IMR-90 (cell line): ENCODE data around the gene DCAF6. TPM values are rescaled to one million over a fixed set of nuclear protein-coding genes. Genes with fewer than 3 reads are reported as not detected.

Source experiments
- ATAC-seq: fragments of 200-7000 bp; cut with Tn5 transposase; 2 replicates; pipeline ENCODE4 v1.9.1; 2020; ENCODE audit warnings: low read depth, mild to moderate bottlenecking, moderate library complexity
- BruUV-seq: library from RNA; stranded (reverse); fragments of 400-500 nt; replicated peaks from 2 replicates; lab custom pipeline; 2021; lab: Mats Ljungman, UMichigan
- CTCF ChIA-PET: fragments of 300-600 bp; formaldehyde crosslinking; extraction: SDS; loops from one replicate; lab custom pipeline; 2021; ENCODE audit warnings: antibody characterized with exemption; lab: Yijun Ruan, JAX
- POLR2A ChIA-PET: fragments of 300-600 bp; sonication (Branson Sonifier 250); formaldehyde crosslinking; loops from one replicate; lab custom pipeline; 2022; ENCODE audit warnings: antibody characterized with exemption; ENCODE audit not compliant: unreplicated experiment; lab: Charles Lee
- DNase-seq: peaks from one replicate; pipeline ENCODE4 v3.0.0; 2013
- H2AFZ ChIP-seq: replicated peaks from 2 replicates; pipeline ENCODE3; 2013; ENCODE audit warnings: low read length, mild to moderate bottlenecking; ENCODE audit not compliant: poor library complexity
- H2AK5ac ChIP-seq: 2 replicates; pipeline ENCODE4 v1.6.1; 2013; ENCODE audit warnings: low read depth, low read length, inconsistent platforms
- H2AK9ac ChIP-seq: replicated peaks from 2 replicates; pipeline ENCODE3; 2013; ENCODE audit warnings: mild to moderate bottlenecking, low read depth, low read length, moderate library complexity; ENCODE audit not compliant: poor library complexity
- H2BK120ac ChIP-seq: 2 replicates; pipeline ENCODE4 v1.6.1; 2013; ENCODE audit warnings: low read depth, low read length, inconsistent platforms
- H2BK15ac ChIP-seq: 3 replicates; pipeline ENCODE4 v1.6.1; 2013; ENCODE audit warnings: low read depth, low read length, inconsistent platforms
- H2BK20ac ChIP-seq: 2 replicates; pipeline ENCODE4 v1.6.1; 2013; ENCODE audit warnings: low read depth, mild to moderate bottlenecking, inconsistent platforms, low read length, moderate library complexity
- H2BK5ac ChIP-seq: 2 replicates; pipeline ENCODE4 v1.6.1; 2013; ENCODE audit warnings: mild to moderate bottlenecking, low read depth, low read length, inconsistent platforms; ENCODE audit not compliant: poor library complexity, severe bottlenecking
- H3K14ac ChIP-seq: replicated peaks from 2 replicates; pipeline ENCODE4 v1.6.1; 2013; ENCODE audit warnings: low read depth, low read length, inconsistent platforms
- H3K18ac ChIP-seq: 2 replicates; pipeline ENCODE4 v1.6.1; 2013; ENCODE audit warnings: low read depth, low read length, control low read depth
- H3K23ac ChIP-seq: 2 replicates; pipeline ENCODE4 v1.6.1; 2013; ENCODE audit warnings: low read depth, low read length, inconsistent platforms
- H3K27ac ChIP-seq: 2 replicates; pipeline ENCODE4 v1.5.1; 2013; ENCODE audit warnings: mild to moderate bottlenecking, control low read depth, low read length; ENCODE audit not compliant: insufficient read depth
- H3K27me3 ChIP-seq: 2 replicates; pipeline ENCODE4 v1.6.1; 2013; ENCODE audit warnings: low read length; ENCODE audit not compliant: control insufficient read depth, insufficient read depth
- H3K36me3 ChIP-seq: 2 replicates; pipeline ENCODE4 v1.6.1; 2013; ENCODE audit warnings: low read length, mixed read lengths; ENCODE audit not compliant: control insufficient read depth, insufficient read depth
- H3K4ac ChIP-seq: 2 replicates; pipeline ENCODE4 v1.6.1; 2013; ENCODE audit warnings: low read depth, low read length, inconsistent platforms
- H3K4me1 ChIP-seq: 2 replicates; pipeline ENCODE4 v1.6.1; 2013; ENCODE audit warnings: low read length, mixed read lengths; ENCODE audit not compliant: control insufficient read depth, insufficient read depth
- H3K4me2 ChIP-seq: 2 replicates; pipeline ENCODE4 v1.6.1; 2013; ENCODE audit warnings: low read depth, mild to moderate bottlenecking, control low read depth, low read length, moderate library complexity
- H3K4me3 ChIP-seq: 2 replicates; pipeline ENCODE4 v1.5.1; 2013; ENCODE audit warnings: low read depth, mild to moderate bottlenecking, control low read depth, low read length, moderate library complexity; ENCODE audit not compliant: insufficient read depth
- H3K56ac ChIP-seq: 2 replicates; pipeline ENCODE4 v1.6.1; 2013; ENCODE audit warnings: low read length, inconsistent platforms; ENCODE audit not compliant: insufficient read depth; ENCODE audit errors: extremely low read depth
- H3K79me1 ChIP-seq, 2 experiments: 2 replicates each; pipeline ENCODE4 v1.6.1; 2013; ENCODE audit warnings: low read length in 2 of 2, inconsistent platforms in 1 of 2, low read depth in 1 of 2
- H3K9ac ChIP-seq: 2 replicates; pipeline ENCODE4 v1.6.1; 2013; ENCODE audit warnings: low read depth, low read length, control low read depth
- H3K9me1 ChIP-seq: 2 replicates; pipeline ENCODE4 v1.6.1; 2013; ENCODE audit warnings: low read length, inconsistent platforms; ENCODE audit not compliant: insufficient read depth
- H3K9me3 ChIP-seq: 2 replicates; pipeline ENCODE4 v1.6.1; 2013; ENCODE audit warnings: low read length; ENCODE audit not compliant: control insufficient read depth, insufficient read depth
- H4K20me1 ChIP-seq: 2 replicates; pipeline ENCODE4 v1.6.1; 2013; ENCODE audit warnings: low read length, inconsistent platforms; ENCODE audit not compliant: insufficient read depth
- H4K5ac ChIP-seq: 2 replicates; pipeline ENCODE4 v1.6.1; 2013; ENCODE audit warnings: mild to moderate bottlenecking, low read depth, low read length, control low read depth
- H4K8ac ChIP-seq, 2 experiments: 2 replicates each; pipeline ENCODE4 v1.6.1; 2013; ENCODE audit warnings: low read depth in 2 of 2, low read length in 2 of 2, control low read depth in 1 of 2, inconsistent platforms in 1 of 2
- H4K91ac ChIP-seq: 2 replicates; pipeline ENCODE4 v1.6.1; 2013; ENCODE audit warnings: low read depth, low read length, inconsistent platforms; ENCODE audit not compliant: insufficient read depth
- MAFK ChIP-seq: IDR thresholded peaks from 2 replicates; pipeline ENCODE4 v1.6.1; 2012; ENCODE audit warnings: low read depth, low read length, improper control_type of control experiment
- MAZ ChIP-seq: IDR thresholded peaks from 2 replicates; pipeline ENCODE4 v1.6.1; 2012; ENCODE audit warnings: low read depth, mild to moderate bottlenecking, low read length, improper control_type of control experiment, moderate library complexity, borderline replicate concordance
- dilution Hi-C: fragments of 300-500 bp; cut with HindIII; formaldehyde crosslinking; loops from one replicate; pipeline ENCODE4 v1.14.3; 2018; ENCODE audit warnings: low sequenced_read_pairs; ENCODE audit not compliant: unreplicated experiment
- in situ Hi-C: fragments of 300-500 bp; cut with MboI; formaldehyde crosslinking; loops from 3 replicates; pipeline ENCODE4 v1.14.3; 2019; ENCODE audit warnings: low sequenced_read_pairs, inconsistent platforms, mixed read lengths
- intact Hi-C: fragments of 100-400 bp; cut with micrococcal nuclease; formaldehyde crosslinking; loops from 2 replicates; pipeline ENCODE4 v1.10.0; 2022
- polyA plus RNA-seq, 3 experiments: library from polyadenylated mRNA; depleted of rRNA; stranded (reverse); fragments of >200 nt; gene quantifications; 2 replicates each; pipeline ENCODE4 v1.2.3, GENCODE V29; 2012; ENCODE audit warnings: low replicate concordance in 1 of 3
- total RNA-seq: library from RNA; depleted of rRNA; stranded (reverse); fragments of >200 nt; gene quantifications from 2 replicates; pipeline ENCODE4 v1.2.3, GENCODE V29; 2012
- TF ChIP-seq, protein P1 (sequence below): conservative IDR thresholded peaks from 2 replicates; pipeline ENCODE4 v1.5.1; 2012; ENCODE audit warnings: mild to moderate bottlenecking, low read depth, low read length, improper control_type of control experiment

DCAF6 gene
- total and polyA plus RNA-seq, 2 of the 4 experiments (the other 2 are of a cell fraction), result 60.4 to 88.7 TPM

DNA sequence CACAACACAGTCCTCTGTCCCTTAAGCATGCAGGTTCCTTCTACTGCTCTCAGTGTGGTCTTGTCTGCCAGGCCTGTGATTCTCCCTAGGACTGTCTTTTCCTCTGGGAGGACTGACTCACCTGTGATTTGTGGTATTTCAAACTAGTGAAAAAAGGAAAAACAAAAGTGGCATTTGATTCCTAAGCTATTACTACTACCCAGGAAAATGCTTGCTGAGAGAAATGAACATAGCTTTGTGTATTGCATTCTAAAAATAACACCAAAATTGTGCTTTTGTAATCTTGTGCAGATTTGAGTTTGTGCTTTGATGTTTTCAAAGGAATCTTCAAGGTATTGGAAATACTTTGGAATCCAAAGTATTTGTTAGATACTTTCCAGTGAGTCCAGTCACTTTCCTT, 143.3 kb downstream of the DCAF6 start:
- no peak overlapping the region for H4K5ac ChIP-seq
- peaks cover 9% of the 10 kb centered on the region; the same call in 1 of the 2 replicates for H3K4me1 ChIP-seq
- DNase-seq, result peak; percentile 65
- H3K27me3 ChIP-seq, result no peaks in the 10 kb centered on the region
- BruUV-seq, result no TSS peak
- no peak overlapping the region for H3K4ac ChIP-seq
- no peak overlapping the region for H2BK15ac ChIP-seq
- no peak overlapping the region for H3K4me2 ChIP-seq
- no peak overlapping the region for H4K8ac ChIP-seq
- H3K36me3 ChIP-seq, result peaks cover 20% of the 10 kb centered on the region
- peak; percentile 28 for ATAC-seq
- H3K4me3 ChIP-seq, result no peak overlapping the region
- TF ChIP-seq, protein P1, sequence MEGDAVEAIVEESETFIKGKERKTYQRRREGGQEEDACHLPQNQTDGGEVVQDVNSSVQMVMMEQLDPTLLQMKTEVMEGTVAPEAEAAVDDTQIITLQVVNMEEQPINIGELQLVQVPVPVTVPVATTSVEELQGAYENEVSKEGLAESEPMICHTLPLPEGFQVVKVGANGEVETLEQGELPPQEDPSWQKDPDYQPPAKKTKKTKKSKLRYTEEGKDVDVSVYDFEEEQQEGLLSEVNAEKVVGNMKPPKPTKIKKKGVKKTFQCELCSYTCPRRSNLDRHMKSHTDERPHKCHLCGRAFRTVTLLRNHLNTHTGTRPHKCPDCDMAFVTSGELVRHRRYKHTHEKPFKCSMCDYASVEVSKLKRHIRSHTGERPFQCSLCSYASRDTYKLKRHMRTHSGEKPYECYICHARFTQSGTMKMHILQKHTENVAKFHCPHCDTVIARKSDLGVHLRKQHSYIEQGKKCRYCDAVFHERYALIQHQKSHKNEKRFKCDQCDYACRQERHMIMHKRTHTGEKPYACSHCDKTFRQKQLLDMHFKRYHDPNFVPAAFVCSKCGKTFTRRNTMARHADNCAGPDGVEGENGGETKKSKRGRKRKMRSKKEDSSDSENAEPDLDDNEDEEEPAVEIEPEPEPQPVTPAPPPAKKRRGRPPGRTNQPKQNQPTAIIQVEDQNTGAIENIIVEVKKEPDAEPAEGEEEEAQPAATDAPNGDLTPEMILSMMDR, result no peak
- TF ChIP-seq MAFK (0 out of 2 replicates have a peak, but pooled peaks have one; percentile 17), MAZ (no peak)
- H3K14ac ChIP-seq, result no peak overlapping the region
- peaks cover 0 to 46% of the 10 kb centered on the region in 2 experiments; a peak in 2 of 4 replicates for H3K79me1 ChIP-seq
- no peak overlapping the region for H2BK120ac ChIP-seq
- H3K9me1 ChIP-seq, result peaks cover 14% of the 10 kb centered on the region
- ChIA-PET CTCF (no interaction called here), POLR2A (no interaction called here)
- no peak overlapping the region for H3K56ac ChIP-seq
- H4K91ac ChIP-seq, result no peak overlapping the region
- no peak overlapping the region for H2AFZ ChIP-seq
- H3K9me3 ChIP-seq, result no peaks in the 10 kb centered on the region
- H2AK9ac ChIP-seq, result no peak overlapping the region
- no peak overlapping the region for H2AK5ac ChIP-seq
- intact Hi-C loops, result loop anchor here (5.0 kb wide), 3 partner anchors 58 to 287 kb away; partner anchors contain the start of genes DCAF6, GPR161 and MPC2
- in situ Hi-C loops, result loop anchor here (10.0 kb wide), 1 partner anchor 365 kb away; no protein-coding TSS in a partner anchor
- peaks cover 19% of the 10 kb centered on the region; the same call in 1 of the 2 replicates for H4K20me1 ChIP-seq
- no peak overlapping the region for H3K18ac ChIP-seq
- peak overlapping the region; percentile 71 for H2BK5ac ChIP-seq
- dilution Hi-C loops, result no loop called here
- H3K23ac ChIP-seq, result no peak overlapping the region
- no peak overlapping the region for H3K27ac ChIP-seq
- no peak overlapping the region for H3K9ac ChIP-seq
- no peak overlapping the region for H2BK20ac ChIP-seq
